Measurements from ENCODE around the gene PCDHB5. TPM values are rescaled to one million over a fixed set of nuclear protein-coding genes. Genes with fewer than 3 reads are reported as not detected.

PCDHB5 gene
- total and polyA plus RNA-seq, 5 donors from 2014 or later = 0.19 TPM; not detected in 4

Other genes with a start within 250 kb of the PCDHB5 start
- gene PCDHAC1, start 208.9 kb upstream of the PCDHB5 start, total RNA-seq = not detected
- gene PCDHAC1, start 208.9 kb upstream of the PCDHB5 start, polyA plus RNA-seq = not detected
- not detected for gene PCDHAC2, start 168.7 kb upstream of the PCDHB5 start, total RNA-seq
- not detected for gene PCDHAC2, start 168.7 kb upstream of the PCDHB5 start, polyA plus RNA-seq
- gene PCDHB1, start 83.8 kb upstream of the PCDHB5 start, total RNA-seq = not detected
- gene PCDHB1, start 83.8 kb upstream of the PCDHB5 start, polyA plus RNA-seq = not detected
- gene PCDHB2, start 40.6 kb upstream of the PCDHB5 start, total RNA-seq = not detected
- not detected for gene PCDHB2, start 40.6 kb upstream of the PCDHB5 start, polyA plus RNA-seq
- not detected for gene PCDHB3, start 34.7 kb upstream of the PCDHB5 start, total RNA-seq
- not detected for gene PCDHB3, start 34.7 kb upstream of the PCDHB5 start, polyA plus RNA-seq
- gene PCDHB4, start 13.4 kb upstream of the PCDHB5 start, total RNA-seq = not detected
- gene PCDHB4, start 13.4 kb upstream of the PCDHB5 start, polyA plus RNA-seq = not detected
- gene PCDHB6, start 14.9 kb downstream of the PCDHB5 start, total RNA-seq = not detected
- not detected for gene PCDHB6, start 14.9 kb downstream of the PCDHB5 start, polyA plus RNA-seq
- gene PCDHB7, start 37.4 kb downstream of the PCDHB5 start, total RNA-seq = not detected
- not detected for gene PCDHB7, start 37.4 kb downstream of the PCDHB5 start, polyA plus RNA-seq
- gene PCDHB8, start 42.6 kb downstream of the PCDHB5 start, total RNA-seq = not detected
- gene PCDHB8, start 42.6 kb downstream of the PCDHB5 start, polyA plus RNA-seq = not detected
- not detected for gene PCDHB16, start 47.2 kb downstream of the PCDHB5 start, total RNA-seq
- not detected for gene PCDHB16, start 47.2 kb downstream of the PCDHB5 start, polyA plus RNA-seq
- gene PCDHB9, start 52.0 kb downstream of the PCDHB5 start, total RNA-seq = 0.07 TPM
- not detected for gene PCDHB9, start 52.0 kb downstream of the PCDHB5 start, polyA plus RNA-seq
- not detected for gene PCDHB10, start 57.1 kb downstream of the PCDHB5 start, total RNA-seq
- not detected for gene PCDHB10, start 57.1 kb downstream of the PCDHB5 start, polyA plus RNA-seq
- gene PCDHB11, start 64.4 kb downstream of the PCDHB5 start, total RNA-seq = not detected
- gene PCDHB11, start 64.4 kb downstream of the PCDHB5 start, polyA plus RNA-seq = not detected
- not detected for gene PCDHB12, start 73.5 kb downstream of the PCDHB5 start, total RNA-seq
- gene PCDHB12, start 73.5 kb downstream of the PCDHB5 start, polyA plus RNA-seq = not detected
- not detected for gene PCDHB13, start 78.7 kb downstream of the PCDHB5 start, total RNA-seq
- gene PCDHB13, start 78.7 kb downstream of the PCDHB5 start, polyA plus RNA-seq = under 1 TPM in 1 of 4 donors, not detected in 3; 0.05 TPM
- gene PCDHB14, start 88.1 kb downstream of the PCDHB5 start, total RNA-seq = not detected
- not detected for gene PCDHB14, start 88.1 kb downstream of the PCDHB5 start, polyA plus RNA-seq
- gene PCDHB15, start 110.2 kb downstream of the PCDHB5 start, total RNA-seq = not detected
- not detected for gene PCDHB15, start 110.2 kb downstream of the PCDHB5 start, polyA plus RNA-seq
- gene SLC25A2, start 168.8 kb downstream of the PCDHB5 start, total RNA-seq = 0.74 TPM
- gene SLC25A2, start 168.8 kb downstream of the PCDHB5 start, polyA plus RNA-seq = under 1 TPM in 1 of 4 donors, not detected in 3; 0.12 TPM
- gene TAF7, start 185.6 kb downstream of the PCDHB5 start, total RNA-seq = 76.6 TPM
- gene TAF7, start 185.6 kb downstream of the PCDHB5 start, polyA plus RNA-seq = 100 to 1,000 TPM; 172 to 235 (median 200) TPM
- 0.10 TPM for gene PCDHGA1, start 195.3 kb downstream of the PCDHB5 start, total RNA-seq
- under 1 TPM in 1 of 4 donors, not detected in 3; 0.06 TPM for gene PCDHGA1, start 195.3 kb downstream of the PCDHB5 start, polyA plus RNA-seq
- gene PCDHGA2, start 203.6 kb downstream of the PCDHB5 start, total RNA-seq = not detected
- gene PCDHGA2, start 203.6 kb downstream of the PCDHB5 start, polyA plus RNA-seq = not detected
- gene PCDHGA3, start 208.6 kb downstream of the PCDHB5 start, total RNA-seq = not detected
- not detected for gene PCDHGA3, start 208.6 kb downstream of the PCDHB5 start, polyA plus RNA-seq
- not detected for gene PCDHGB1, start 214.9 kb downstream of the PCDHB5 start, total RNA-seq
- gene PCDHGB1, start 214.9 kb downstream of the PCDHB5 start, polyA plus RNA-seq = not detected
- gene PCDHGA4, start 219.8 kb downstream of the PCDHB5 start, total RNA-seq = not detected
- not detected for gene PCDHGA4, start 219.8 kb downstream of the PCDHB5 start, polyA plus RNA-seq
- 0.20 TPM for gene PCDHGB2, start 224.8 kb downstream of the PCDHB5 start, total RNA-seq
- gene PCDHGB2, start 224.8 kb downstream of the PCDHB5 start, polyA plus RNA-seq = under 1 TPM in 1 of 4 donors, not detected in 3; 0.54 TPM
- not detected for gene PCDHGA5, start 229.0 kb downstream of the PCDHB5 start, total RNA-seq
- under 1 TPM in 1 of 4 donors, not detected in 3; 0.08 TPM for gene PCDHGA5, start 229.0 kb downstream of the PCDHB5 start, polyA plus RNA-seq
- 0.20 TPM for gene PCDHGB3, start 235.0 kb downstream of the PCDHB5 start, total RNA-seq
- gene PCDHGB3, start 235.0 kb downstream of the PCDHB5 start, polyA plus RNA-seq = not detected
- not detected for gene PCDHGA6, start 238.7 kb downstream of the PCDHB5 start, total RNA-seq
- gene PCDHGA6, start 238.7 kb downstream of the PCDHB5 start, polyA plus RNA-seq = not detected
- not detected for gene PCDHGA7, start 247.5 kb downstream of the PCDHB5 start, total RNA-seq
- gene PCDHGA7, start 247.5 kb downstream of the PCDHB5 start, polyA plus RNA-seq = under 1 TPM in 1 of 4 donors, not detected in 3; 0.09 TPM